SU-DHL-6 (cell line): ENCODE results near the gene ERMAP.

Experiments used
- H2AFZ ChIP-seq: fragments of 200-600 bp; sonication (generic); 2 replicates; pipeline ENCODE4 v1.6.1; 2014; ENCODE audit warnings: low read depth, mild to moderate bottlenecking, moderate library complexity, mixed read lengths, antibody characterized with exemption, low read length; ENCODE audit not compliant: severe bottlenecking
- H3F3A ChIP-seq: fragments of 200-600 bp; shearing (Covaris generic); 2 replicates; pipeline ENCODE4 v1.6.0; 2016; ENCODE audit warnings: antibody characterized with exemption, mild to moderate bottlenecking; ENCODE audit not compliant: insufficient read depth
- H3K27ac ChIP-seq: fragments of 200-600 bp; sonication (generic); 2 replicates; pipeline ENCODE4 v1.5.1; 2016; ENCODE audit warnings: low read depth, mild to moderate bottlenecking, low read length, moderate library complexity, mixed read lengths
- H3K27me3 ChIP-seq: fragments of 200-600 bp; sonication (generic), shearing (Covaris generic); 2 replicates; pipeline ENCODE4 v1.6.0; 2014; ENCODE audit warnings: mild to moderate bottlenecking, low read length
- H3K36me3 ChIP-seq: fragments of 200-600 bp; sonication (generic); 2 replicates; pipeline ENCODE4 v1.6.1; 2014; ENCODE audit warnings: mild to moderate bottlenecking, low read length, mixed read lengths
- H3K4me2 ChIP-seq: fragments of 300-600, 200-600 bp; shearing (Covaris generic), sonication (generic); 2 replicates; pipeline ENCODE4 v1.6.0; 2014; ENCODE audit warnings: low read length, low read depth, mild to moderate bottlenecking; ENCODE audit not compliant: poor library complexity, severe bottlenecking
- H3K4me3 ChIP-seq: fragments of 200-600 bp; sonication (generic); 2 replicates; pipeline ENCODE4 v1.5.1; 2014; ENCODE audit warnings: antibody characterized with exemption, low read length, mild to moderate bottlenecking, mixed read lengths; ENCODE audit not compliant: insufficient read depth, poor library complexity, severe bottlenecking
- H3K79me2 ChIP-seq: fragments of 200-600 bp; sonication (generic); 2 replicates; pipeline ENCODE4 v1.6.1; 2014; ENCODE audit warnings: mild to moderate bottlenecking, low read length, moderate library complexity; ENCODE audit not compliant: insufficient read depth
- H3K9ac ChIP-seq: fragments of 200-600 bp; sonication (generic); 2 replicates; pipeline ENCODE4 v1.7.0; 2014; ENCODE audit warnings: mild to moderate bottlenecking, low read length
- H3K9me2 ChIP-seq: fragments of 200-600 bp; sonication (generic); replicated peaks from 2 replicates; pipeline ENCODE4 v1.6.1; 2014; ENCODE audit warnings: low read length; ENCODE audit not compliant: insufficient read depth
- H3K9me3 ChIP-seq: fragments of 200-600 bp; sonication (generic); 2 replicates; pipeline ENCODE4 v1.6.1; 2014; ENCODE audit warnings: low read length, mixed read lengths; ENCODE audit not compliant: insufficient read depth
- H4K20me1 ChIP-seq: fragments of 200-600 bp; sonication (generic); 2 replicates; pipeline ENCODE4 v1.6.1; 2014; ENCODE audit warnings: low read depth, mild to moderate bottlenecking, antibody characterized with exemption, low read length, moderate library complexity, mixed read lengths
- EZH2phosphoT487 ChIP-seq: fragments of 200-600 bp; sonication (generic), shearing (Covaris generic); conservative IDR thresholded peaks from 2 replicates; pipeline ENCODE4 v1.6.1; 2018; ENCODE audit warnings: mild to moderate bottlenecking, antibody characterized with exemption, low read length, moderate library complexity, mixed read lengths
- TF ChIP-seq, protein P1 (sequence below): fragments of 200-600 bp; sonication (generic); IDR thresholded peaks from one replicate; pipeline ENCODE4 v1.5.1; 2017; ENCODE audit warnings: antibody characterized with exemption, mild to moderate bottlenecking, low read length, moderate library complexity; ENCODE audit not compliant: insufficient read depth, poor library complexity, severe bottlenecking

ERMAP gene

DNA sequence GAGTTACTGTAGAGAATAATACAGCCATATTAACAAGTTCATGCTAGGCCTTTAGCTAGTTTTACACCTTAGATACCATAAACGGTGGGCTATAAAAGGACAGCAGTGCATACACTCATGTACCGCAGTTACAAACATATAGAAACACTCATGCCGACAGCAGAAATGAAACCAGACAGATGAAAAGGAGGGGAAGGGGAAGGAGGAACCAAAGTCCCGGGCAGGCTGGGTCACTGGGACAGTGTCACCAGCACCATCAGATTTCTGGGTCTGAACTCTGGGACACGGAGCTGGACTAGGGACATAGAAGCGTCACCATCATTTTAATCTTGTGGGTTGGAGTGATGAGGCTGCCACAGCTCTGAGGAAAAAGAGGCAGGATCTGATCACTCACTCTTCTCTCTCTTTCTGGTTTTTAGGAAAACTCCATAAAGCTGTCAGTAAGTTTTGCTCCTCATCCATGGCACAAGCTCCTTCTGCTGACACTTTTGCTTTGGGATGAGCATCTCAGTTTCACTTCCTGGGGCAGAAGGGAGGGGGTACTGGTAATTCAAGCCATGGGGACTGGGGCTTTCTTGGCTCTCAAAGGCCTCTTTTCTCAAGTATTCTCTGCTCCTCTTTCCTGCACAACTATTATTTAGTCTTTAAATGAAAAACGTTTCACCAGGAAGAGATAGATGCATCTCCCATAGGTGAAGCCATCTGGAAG is 21.7 kb downstream of the ERMAP start:
- H2AFZ ChIP-seq: no peak overlapping the region
- TF ChIP-seq, protein P1, sequence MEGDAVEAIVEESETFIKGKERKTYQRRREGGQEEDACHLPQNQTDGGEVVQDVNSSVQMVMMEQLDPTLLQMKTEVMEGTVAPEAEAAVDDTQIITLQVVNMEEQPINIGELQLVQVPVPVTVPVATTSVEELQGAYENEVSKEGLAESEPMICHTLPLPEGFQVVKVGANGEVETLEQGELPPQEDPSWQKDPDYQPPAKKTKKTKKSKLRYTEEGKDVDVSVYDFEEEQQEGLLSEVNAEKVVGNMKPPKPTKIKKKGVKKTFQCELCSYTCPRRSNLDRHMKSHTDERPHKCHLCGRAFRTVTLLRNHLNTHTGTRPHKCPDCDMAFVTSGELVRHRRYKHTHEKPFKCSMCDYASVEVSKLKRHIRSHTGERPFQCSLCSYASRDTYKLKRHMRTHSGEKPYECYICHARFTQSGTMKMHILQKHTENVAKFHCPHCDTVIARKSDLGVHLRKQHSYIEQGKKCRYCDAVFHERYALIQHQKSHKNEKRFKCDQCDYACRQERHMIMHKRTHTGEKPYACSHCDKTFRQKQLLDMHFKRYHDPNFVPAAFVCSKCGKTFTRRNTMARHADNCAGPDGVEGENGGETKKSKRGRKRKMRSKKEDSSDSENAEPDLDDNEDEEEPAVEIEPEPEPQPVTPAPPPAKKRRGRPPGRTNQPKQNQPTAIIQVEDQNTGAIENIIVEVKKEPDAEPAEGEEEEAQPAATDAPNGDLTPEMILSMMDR: no peak
- no peak for TF ChIP-seq EZH2phosphoT487
- no peaks in the 10 kb centered on the region for H3F3A ChIP-seq
- H3K27ac ChIP-seq: no peak overlapping the region
- no peak overlapping the region for H3K9ac ChIP-seq
- no peaks in the 10 kb centered on the region for H3K36me3 ChIP-seq
- H4K20me1 ChIP-seq: no peaks in the 10 kb centered on the region
- H3K4me2 ChIP-seq: no peak overlapping the region
- H3K4me3 ChIP-seq: no peak overlapping the region
- H3K27me3 ChIP-seq: no peaks in the 10 kb centered on the region
- H3K9me2 ChIP-seq: no peaks in the 10 kb centered on the region
- no peaks in the 10 kb centered on the region for H3K9me3 ChIP-seq
- no peaks in the 10 kb centered on the region for H3K79me2 ChIP-seq

DNA sequence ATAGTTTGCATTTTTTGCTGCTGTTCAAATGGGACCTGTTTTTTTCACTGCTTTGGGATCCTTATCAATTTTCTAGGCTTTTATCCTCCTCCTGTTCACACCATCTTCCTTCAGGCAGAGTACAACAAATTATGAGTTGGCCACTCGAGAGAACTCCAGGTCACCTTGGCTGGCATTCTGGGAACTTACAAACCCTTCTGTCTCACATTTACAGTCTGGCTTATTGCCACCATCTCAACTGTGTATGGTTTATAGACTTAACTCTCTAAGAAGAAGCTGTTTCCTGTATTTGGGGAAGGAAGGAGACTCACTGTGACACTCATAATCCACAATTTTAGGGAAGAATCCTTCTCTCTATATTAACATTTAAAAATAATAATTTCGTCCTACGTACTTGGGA is 24.1 kb downstream of the ERMAP start:
- Histone ChIP-seq H3K4me2 (no peak overlapping the region), H3K9me2 (no peaks in the 10 kb centered on the region), H3K9me3 (no peaks in the 10 kb centered on the region)

DNA sequence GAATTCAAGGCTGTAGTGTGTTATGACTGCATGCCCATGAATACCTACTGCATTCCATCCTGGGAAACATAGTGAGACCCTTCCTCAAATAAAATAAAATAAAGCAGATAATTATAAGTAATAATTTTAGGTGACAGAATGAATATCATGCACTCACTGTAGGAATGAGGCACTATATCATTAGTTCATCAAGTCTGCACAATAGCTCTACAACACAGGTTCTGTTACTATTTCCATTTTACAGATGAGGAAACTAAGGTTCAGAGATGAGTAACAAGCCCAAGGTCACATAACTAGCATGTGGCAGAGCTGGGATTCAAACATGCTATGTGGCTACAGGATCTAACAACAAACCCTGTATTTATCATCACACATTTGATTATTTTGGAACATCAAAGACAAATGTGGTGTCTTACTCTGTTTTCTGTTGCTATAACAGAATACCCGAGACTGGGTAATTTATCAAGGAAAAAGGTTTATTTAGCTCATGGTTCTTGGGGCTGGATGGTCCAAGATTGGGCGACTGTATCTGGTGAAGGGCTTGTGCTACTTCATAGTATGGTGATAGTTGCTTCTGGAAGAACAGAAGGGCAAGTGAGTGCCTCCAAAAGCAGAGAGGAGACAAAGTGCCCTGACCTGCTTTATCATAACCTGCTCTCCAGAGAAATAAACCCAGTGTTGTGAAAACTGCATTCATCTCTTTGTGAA is 24.7 kb downstream of the ERMAP start:
- no peaks in the 10 kb centered on the region for H4K20me1 ChIP-seq
- H3K9ac ChIP-seq: no peak overlapping the region
- no peak overlapping the region for H3K27ac ChIP-seq
- no peaks in the 10 kb centered on the region for H3K36me3 ChIP-seq
- H3F3A ChIP-seq: no peaks in the 10 kb centered on the region
- H3K9me2 ChIP-seq: no peaks in the 10 kb centered on the region
- H2AFZ ChIP-seq: no peak overlapping the region
- TF ChIP-seq, protein P1: no peak
- TF ChIP-seq EZH2phosphoT487: no peak
- H3K4me2 ChIP-seq: no peak overlapping the region
- peaks cover under 1% of the 10 kb centered on the region for H3K79me2 ChIP-seq
- H3K4me3 ChIP-seq: no peak overlapping the region
- H3K27me3 ChIP-seq: no peaks in the 10 kb centered on the region
- H3K9me3 ChIP-seq: no peaks in the 10 kb centered on the region

More for the DNA sequence above, 24.1 kb downstream of the ERMAP start:
- TF ChIP-seq, protein P1: no peak
- no peak for TF ChIP-seq EZH2phosphoT487
- Histone ChIP-seq H3K9ac (no peak overlapping the region), H3K27ac (no peak overlapping the region), H3K4me3 (no peak overlapping the region), H3K27me3 (no peaks in the 10 kb centered on the region), H2AFZ (no peak overlapping the region), H3K79me2 (no peaks in the 10 kb centered on the region; the same call in 1 of the 2 replicates), H4K20me1 (no peaks in the 10 kb centered on the region), H3K36me3 (no peaks in the 10 kb centered on the region), H3F3A (no peaks in the 10 kb centered on the region)
